Liver (tissue), 9 donors: ENCODE results near the gene AIPL1. TPM values are rescaled to one million over a fixed set of nuclear protein-coding genes. Genes with fewer than 3 reads are reported as not detected.

Experiments used
- DNase-seq: peaks from one replicate; pipeline ENCODE4 v3.0.0-alpha.2; 2017; ENCODE audit warnings: low spot score
- H3K27ac ChIP-seq, 2 donors: one replicate each; pipeline ENCODE4 v1.7.0; 2013; ENCODE audit warnings: inconsistent platforms in 2 of 2, low read length in 2 of 2, control low read depth in 1 of 2, low read depth in 1 of 2, mild to moderate bottlenecking in 1 of 2
- H3K27me3 ChIP-seq, 4 donors: one replicate each; pipeline versions ENCODE4 v1.6.1 to v1.7.0; 2013; ENCODE audit warnings: low read length in 3 of 4, inconsistent platforms in 1 of 4, mild to moderate bottlenecking in 1 of 4, moderate library complexity in 1 of 4; ENCODE audit not compliant: control insufficient read depth in 4 of 4, insufficient read depth in 4 of 4
- H3K36me3 ChIP-seq, 4 donors: one replicate each; pipeline versions ENCODE4 v1.6.1 to v1.7.0; 2013; ENCODE audit warnings: low read length in 3 of 4, mild to moderate bottlenecking in 3 of 4, low read depth in 1 of 4, moderate library complexity in 1 of 4; ENCODE audit not compliant: control insufficient read depth in 4 of 4, insufficient read depth in 3 of 4
- H3K4me1 ChIP-seq, 4 donors: one replicate each; pipeline versions ENCODE4 v1.6.1 to v1.7.0; 2013; ENCODE audit warnings: low read length in 3 of 4, mild to moderate bottlenecking in 3 of 4, moderate library complexity in 1 of 4; ENCODE audit not compliant: control insufficient read depth in 4 of 4, insufficient read depth in 4 of 4
- H3K4me3 ChIP-seq, 3 donors: one replicate each; pipeline versions ENCODE4 v1.6.1 to v1.7.0; 2013; ENCODE audit warnings: low read length in 3 of 3, control low read depth in 1 of 3, low read depth in 1 of 3, mild to moderate bottlenecking in 1 of 3
- H3K9ac ChIP-seq, 2 donors: one replicate each; pipeline ENCODE4 v1.7.0; 2013; ENCODE audit warnings: low read length in 2 of 2, mild to moderate bottlenecking in 2 of 2, moderate library complexity in 2 of 2, control low read depth in 1 of 2, low read depth in 1 of 2
- H3K9me3 ChIP-seq, 4 donors: one replicate each; pipeline versions ENCODE4 v1.6.1 to v1.7.0; 2013; ENCODE audit warnings: low read length in 3 of 4; ENCODE audit not compliant: control insufficient read depth in 4 of 4
- ATF3 ChIP-seq: IDR thresholded peaks from 2 replicates; pipeline ENCODE4 v1.6.1; 2016; ENCODE audit warnings: antibody characterized with exemption
- CTCF ChIP-seq: fragments of 150-350 bp; IDR thresholded peaks from 2 replicates; pipeline ENCODE4 v1.5.1; 2017; ENCODE audit warnings: improper control_type of control experiment, low read depth, low read length; ENCODE audit not compliant: missing input control
- HNF4A ChIP-seq, 2 donors: conservative IDR thresholded peaks; 2 replicates each; pipeline ENCODE4 v1.6.1; 2016; ENCODE audit warnings: antibody characterized with exemption in 2 of 2, mild to moderate bottlenecking in 2 of 2
- HNF4G ChIP-seq: IDR thresholded peaks from 2 replicates; pipeline ENCODE4 v1.6.1; 2016; ENCODE audit warnings: antibody characterized with exemption
- NR2F2 ChIP-seq: IDR thresholded peaks from 2 replicates; pipeline ENCODE4 v1.6.1; 2016; ENCODE audit warnings: antibody characterized with exemption
- RAD21 ChIP-seq, 2 donors: IDR thresholded peaks; 2 replicates each; pipeline ENCODE4 v1.6.1; 2016; ENCODE audit warnings: antibody characterized with exemption in 2 of 2, mild to moderate bottlenecking in 2 of 2
- REST ChIP-seq: IDR thresholded peaks from 2 replicates; pipeline ENCODE4 v1.6.1; 2016; ENCODE audit warnings: antibody characterized with exemption, mild to moderate bottlenecking
- RXRA ChIP-seq, 2 donors: IDR thresholded peaks; 2 replicates each; pipeline ENCODE4 v1.6.1; 2017 to 2018; ENCODE audit warnings: antibody characterized with exemption in 2 of 2, mild to moderate bottlenecking in 1 of 2
- SP1 ChIP-seq: IDR thresholded peaks from 2 replicates; pipeline ENCODE4 v1.6.1; 2018; ENCODE audit warnings: antibody characterized with exemption, mild to moderate bottlenecking
- TAF1 ChIP-seq: conservative IDR thresholded peaks from 2 replicates; pipeline ENCODE4 v1.6.1; 2016; ENCODE audit warnings: antibody characterized with exemption, mild to moderate bottlenecking
- ZBTB33 ChIP-seq: IDR thresholded peaks from 2 replicates; pipeline ENCODE4 v1.6.1; 2016; ENCODE audit warnings: antibody characterized with exemption
- WGBS: extraction: QIAGEN DNeasy Blood & Tissue Kit; methylation state at CpG from one replicate; pipeline ENCODE4 v1.1.7; 2013; 5-methylcytosine and 5-hydroxymethylcytosine counted together
- polyA plus RNA-seq, 2 donors: library from polyadenylated mRNA; stranded (reverse) in 1 of 2; unstranded in 1 of 2; fragments of 200-250 nt in 1 of 2; fragments of >200 nt in 1 of 2; fragmentation: Nextera tagmentation in 1 of 2; extraction: Ambion mirVana in 1 of 2; gene quantifications; one replicate each; pipeline versions ENCODE4 v1.2.1 to v1.2.3, GENCODE V29; 2013 to 2015
- total RNA-seq, 2 donors: library from RNA; depleted of rRNA; stranded (reverse); fragments of >200 nt; gene quantifications; one replicate each; pipeline ENCODE4 v1.2.3, GENCODE V29; 2014
- donor health status: healthy.
- donor health status: healthy.
- donor health status: healthy.
- donor health status: healthy.
- donor health status: healthy.

The AIPL1 gene
- total and polyA plus RNA-seq, 4 donors, result not detected

- no peak for TF ChIP-seq REST
These were observed 5.7 kb downstream of the AIPL1 start (continued) for GRCh38 chr17:6429266-6429665.

- Histone ChIP-seq H3K36me3 (no peaks in the 10 kb centered on the region), H3K9ac (no peak overlapping the region), H3K27me3 (no peaks in the 10 kb centered on the region), H3K9me3 (peaks cover 0 to 3% (median 0%) of the 10 kb centered on the region in 4 donors), H3K27ac (no peak overlapping the region), H3K4me3 (no peak overlapping the region), H3K4me1 (no peaks in the 10 kb centered on the region)
- WGBS, result 90% methylated on average over 17 of the region's 17 CpGs
- DNase-seq, result no peak
- no peak for TF ChIP-seq ZBTB33
- no peak for TF ChIP-seq CTCF
These were observed 6.5 kb downstream of the AIPL1 start for GRCh38 chr17:6428207-6428965.

- Histone ChIP-seq H3K27me3 (no peaks in the 10 kb centered on the region), H3K9me3 (peaks cover 0 to 3% (median 0%) of the 10 kb centered on the region in 4 donors), H3K4me1 (no peaks in the 10 kb centered on the region), H3K36me3 (no peaks in the 10 kb centered on the region), H3K9ac (no peak overlapping the region), H3K4me3 (no peak overlapping the region), H3K27ac (no peak overlapping the region)
- TF ChIP-seq RXRA (IDR thresholded peaks at IDR 0.05), result no peak
- TF ChIP-seq NR2F2, result no peak
- no peak for TF ChIP-seq ATF3
- no peak for TF ChIP-seq TAF1
- TF ChIP-seq SP1, result no peak
- no peak for TF ChIP-seq HNF4G
- TF ChIP-seq RAD21 (IDR thresholded peaks at IDR 0.05), result no peak
- TF ChIP-seq HNF4A (conservative IDR thresholded peaks at IDR 0.05), result no peak
- TF ChIP-seq REST, result no peak
- WGBS, result 57% methylated on average over 7 of the region's 7 CpGs
- no peak for DNase-seq
These were observed 7.6 kb downstream of the AIPL1 start for GRCh38 chr17:6427279-6427781.
